Colonic mucosa (tissue), 4 donors: ENCODE measurements around the gene OLFML2B. TPM values are rescaled to one million over a fixed set of nuclear protein-coding genes. Genes with fewer than 3 reads are reported as not detected.

ENCODE experiments used
- DNase-seq: peaks from one replicate; pipeline ENCODE4 v3.0.0-alpha.2; 2020
- H3K27ac ChIP-seq: fragments of 200-600 bp; one replicate; pipeline ENCODE4 v1.8.0; 2021
- H3K27me3 ChIP-seq: fragments of 200-600 bp; one replicate; pipeline ENCODE4 v1.8.0; 2021
- H3K36me3 ChIP-seq: fragments of 200-600 bp; one replicate; pipeline ENCODE4 v1.8.0; 2021
- H3K4me1 ChIP-seq: fragments of 200-600 bp; one replicate; pipeline ENCODE4 v1.8.0; 2021; ENCODE audit warnings: mild to moderate bottlenecking
- H3K4me3 ChIP-seq: fragments of 200-600 bp; one replicate; pipeline ENCODE4 v1.8.0; 2021
- H3K9ac ChIP-seq, 2 donors: one replicate each; pipeline ENCODE4 v1.7.0; 2013; ENCODE audit warnings: control low read depth in 2 of 2, low read depth in 2 of 2, low read length in 2 of 2
- H3K9me3 ChIP-seq: fragments of 200-600 bp; one replicate; pipeline ENCODE4 v1.8.0; 2021
- CTCF ChIP-seq: fragments of 200-600 bp; IDR thresholded peaks from one replicate; pipeline ENCODE4 v1.8.0; 2022; ENCODE audit warnings: antibody characterized with exemption, mild to moderate bottlenecking
- intact Hi-C: fragments of 100-400 bp; cut with DNase I; formaldehyde crosslinking; loops from one replicate; pipeline ENCODE4 v1.14.1; 2022
- total RNA-seq, 2 donors: library from RNA; stranded (reverse); fragmentation: NEBNext Ultra II Directional in 1 of 2; extraction: Animal tissue kit (Norgen Biotek cat#: 25700) in 1 of 2; gene quantifications; one replicate each; pipeline ENCODE4 v1.2.1, GENCODE V29; 2021
- donor health status: healthy.
- donor health status: DM: no; HTN: no; CAD: no.
- donor health status: DM: no; HTN: no; CAD: no.

The OLFML2B gene
- total RNA-seq, 2 donors from 2014 or later: 0.57 to 5.2 TPM

- H3K9ac ChIP-seq: no peak overlapping the region
- H3K27ac ChIP-seq: no peak overlapping the region
- H3K9me3 ChIP-seq: no peaks in the 10 kb centered on the region
- DNase-seq: no peak
- H3K36me3 ChIP-seq: no peaks in the 10 kb centered on the region
- intact Hi-C loops: no loop called here
- no peak for TF ChIP-seq CTCF
- no peaks in the 10 kb centered on the region for H3K4me1 ChIP-seq
- no peak overlapping the region for H3K4me3 ChIP-seq
- H3K27me3 ChIP-seq: no peaks in the 10 kb centered on the region
These were observed 24.2 kb downstream of the OLFML2B start for GRCh38 chr1:161999301-162000052.

- Histone ChIP-seq H3K27me3 (no peaks in the 10 kb centered on the region), H3K4me3 (no peak overlapping the region), H3K9ac (no peak overlapping the region), H3K4me1 (no peaks in the 10 kb centered on the region), H3K36me3 (no peaks in the 10 kb centered on the region), H3K9me3 (no peaks in the 10 kb centered on the region), H3K27ac (no peak overlapping the region)
- no peak for DNase-seq
- intact Hi-C loops: no loop called here
- no peak for TF ChIP-seq CTCF
These were observed 24.9 kb downstream of the OLFML2B start for GRCh38 chr1:161998811-161999210.

GRCh38 chr1:161997152-161997551 lies 26.5 kb downstream of the OLFML2B start:
- Histone ChIP-seq H3K9ac (no peak overlapping the region), H3K27ac (no peak overlapping the region), H3K4me1 (no peaks in the 10 kb centered on the region), H3K9me3 (no peaks in the 10 kb centered on the region), H3K36me3 (no peaks in the 10 kb centered on the region), H3K27me3 (no peaks in the 10 kb centered on the region), H3K4me3 (no peak overlapping the region)
- intact Hi-C loops: no loop called here
- DNase-seq: no peak
- TF ChIP-seq CTCF: no peak

- no peak overlapping the region for H3K9ac ChIP-seq
- no peak overlapping the region for H3K4me3 ChIP-seq
- H3K4me1 ChIP-seq: no peaks in the 10 kb centered on the region
- no peak for TF ChIP-seq CTCF
- no peak for DNase-seq
- H3K36me3 ChIP-seq: no peaks in the 10 kb centered on the region
- no peak overlapping the region for H3K27ac ChIP-seq
- H3K9me3 ChIP-seq: no peaks in the 10 kb centered on the region
- H3K27me3 ChIP-seq: no peaks in the 10 kb centered on the region
- intact Hi-C loops: no loop called here
These were observed 29.4 kb downstream of the OLFML2B start for GRCh38 chr1:161994175-161994668.

GRCh38 chr1:161993576-161993975 lies 30.1 kb downstream of the OLFML2B start:
- intact Hi-C loops: no loop called here
- no peak for TF ChIP-seq CTCF
- H3K9me3 ChIP-seq: no peaks in the 10 kb centered on the region
- no peaks in the 10 kb centered on the region for H3K36me3 ChIP-seq
- no peaks in the 10 kb centered on the region for H3K4me1 ChIP-seq
- H3K27me3 ChIP-seq: no peaks in the 10 kb centered on the region
- no peak overlapping the region for H3K4me3 ChIP-seq
- no peak for DNase-seq
- H3K27ac ChIP-seq: no peak overlapping the region
- no peak overlapping the region for H3K9ac ChIP-seq
